Measurements from ENCODE around the gene DACH1.

DACH1 gene

DNA sequence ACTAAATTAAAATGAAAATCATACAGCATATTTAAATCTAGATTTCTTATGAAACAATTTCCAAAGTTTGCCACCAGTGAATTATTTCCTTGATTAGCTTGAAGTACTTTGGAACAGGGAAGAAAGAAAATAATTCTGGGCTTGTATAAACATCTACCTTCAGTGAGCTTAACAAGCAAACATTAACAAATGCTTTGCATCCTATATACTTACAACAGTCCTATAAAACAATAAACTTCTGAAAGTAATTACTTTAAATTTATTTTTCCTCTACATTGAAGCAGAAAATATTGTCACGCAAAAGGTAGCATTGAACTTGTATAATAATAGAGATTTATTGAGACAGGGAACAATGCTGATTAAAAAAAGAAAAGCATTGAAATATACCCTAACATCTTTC is 164.8 kb downstream of the DACH1 start:
- DNase-seq (ENCODE audit: low read depth) = no peak

DNA sequence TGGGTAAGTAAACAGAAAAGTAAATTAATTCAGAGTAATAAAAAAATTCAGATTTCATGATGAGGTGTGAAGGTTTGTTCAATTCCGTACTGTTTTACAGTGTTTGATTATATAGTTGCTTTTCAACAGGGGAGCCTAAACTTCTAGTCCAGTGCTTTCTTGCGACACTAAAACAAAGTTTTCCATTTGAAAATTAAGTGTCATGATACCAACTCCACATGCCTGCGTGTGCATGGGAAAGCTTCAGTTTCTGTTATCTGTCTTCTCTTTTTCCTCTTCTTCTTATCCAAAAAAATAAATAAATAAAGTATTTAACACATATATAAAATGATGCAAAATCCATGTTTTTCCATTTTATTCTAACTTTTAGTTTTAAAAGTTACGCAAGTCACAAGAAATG is 165.3 kb downstream of the DACH1 start:
- DNase-seq (ENCODE audit: low read depth) = no peak

GRCh38 chr13:71699342-71699741 is 167.7 kb downstream of the DACH1 start:
- DNase-seq (ENCODE audit: low read depth) = no peak

DNA sequence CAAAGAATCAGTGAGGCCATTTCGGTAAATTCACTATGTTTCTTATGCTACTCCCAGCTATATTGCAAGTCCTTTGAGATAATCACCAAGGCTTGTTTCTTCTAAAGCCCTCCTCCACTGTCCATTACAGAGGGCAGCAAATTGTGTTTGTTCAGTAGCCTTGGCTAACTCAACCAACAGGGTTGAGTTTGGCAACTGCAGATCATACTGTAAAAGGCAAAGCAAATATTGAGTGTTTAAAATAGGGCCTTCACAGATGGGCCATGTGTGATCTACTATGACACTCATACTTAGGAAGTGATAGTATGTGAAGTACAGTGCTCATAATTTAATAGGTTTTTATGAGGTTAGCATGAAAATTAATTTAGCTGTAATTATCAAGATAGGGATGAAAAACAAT is 171.3 kb downstream of the DACH1 start:
- no peak for DNase-seq (ENCODE audit: low read depth)

- no peak for DNase-seq (ENCODE audit: low read depth)
Observed at GRCh38 chr13:71685072-71685471, 181.9 kb downstream of the DACH1 start.

- DNase-seq (ENCODE audit: low read depth) = no peak
Observed at GRCh38 chr13:71681901-71682613, 184.9 kb downstream of the DACH1 start.

DNA sequence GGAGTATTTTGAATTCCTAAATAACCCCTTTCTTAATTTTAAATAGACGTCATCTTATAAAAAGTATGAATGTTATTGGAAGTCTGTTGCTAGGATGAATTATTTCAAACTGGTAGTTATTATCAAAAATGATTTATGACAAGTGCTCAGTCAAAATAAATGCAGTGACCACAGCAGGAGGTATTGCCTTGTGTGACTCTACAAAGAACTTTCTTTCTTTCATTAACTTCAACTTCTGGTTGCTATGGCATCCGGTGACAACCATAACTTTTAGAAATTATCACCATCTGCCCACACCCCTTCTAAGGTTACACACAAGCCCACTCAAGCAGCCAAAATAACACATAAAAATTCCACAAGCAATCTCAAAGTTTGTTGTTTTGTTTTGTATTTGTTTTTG is 189.9 kb downstream of the DACH1 start:
- DNase-seq (ENCODE audit: low read depth) = no peak

GRCh38 chr13:71672512-71672911 is 194.5 kb downstream of the DACH1 start:
- DNase-seq (ENCODE audit: low read depth) = no peak

DNA sequence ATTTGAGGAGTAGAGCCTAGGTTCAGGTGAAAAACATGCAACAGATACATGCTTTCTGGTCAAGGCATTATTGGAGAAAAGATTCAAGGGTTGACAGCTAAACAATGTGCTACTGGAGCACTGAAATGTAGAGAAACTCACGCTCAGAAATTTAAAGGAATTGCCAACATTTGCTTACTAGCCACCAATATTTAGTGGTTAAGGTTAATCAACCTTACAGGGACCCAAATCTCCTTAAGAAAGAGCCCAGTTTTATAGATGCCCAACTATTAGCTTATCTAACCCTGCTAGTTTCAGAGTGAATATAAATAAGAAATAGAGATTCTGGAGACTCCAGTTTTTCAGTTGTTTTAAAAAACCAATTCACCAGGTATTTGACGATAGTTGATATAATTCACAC is 203.6 kb downstream of the DACH1 start:
- DNase-seq (ENCODE audit: low read depth) = no peak

- DNase-seq (ENCODE audit: low read depth) = peak; percentile 58
Observed at GRCh38 chr13:71661921-71662320, 205.1 kb downstream of the DACH1 start.

GRCh38 chr13:71659404-71659803 is 207.6 kb downstream of the DACH1 start:
- no peak for DNase-seq (ENCODE audit: low read depth)

DNA sequence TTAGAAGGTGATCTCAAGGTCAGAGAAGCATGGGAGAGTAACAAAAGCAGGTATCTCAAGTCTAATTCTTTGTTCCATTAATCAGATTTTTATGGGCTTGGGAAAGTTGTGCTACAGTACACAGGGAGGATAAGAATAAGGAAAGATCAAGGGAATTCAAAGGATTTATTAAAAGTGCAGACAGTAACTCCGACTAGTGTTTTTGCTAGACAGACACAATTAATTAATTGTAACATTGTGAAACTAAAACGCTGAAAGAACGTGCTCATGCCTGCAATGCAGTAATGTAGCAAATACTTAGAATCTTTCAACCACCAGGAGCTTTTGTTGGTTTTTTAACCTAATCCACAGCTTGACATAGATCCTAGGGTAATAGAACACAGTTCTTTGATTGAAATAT is 221.5 kb downstream of the DACH1 start:
- DNase-seq (ENCODE audit: low read depth) = no peak

DNA sequence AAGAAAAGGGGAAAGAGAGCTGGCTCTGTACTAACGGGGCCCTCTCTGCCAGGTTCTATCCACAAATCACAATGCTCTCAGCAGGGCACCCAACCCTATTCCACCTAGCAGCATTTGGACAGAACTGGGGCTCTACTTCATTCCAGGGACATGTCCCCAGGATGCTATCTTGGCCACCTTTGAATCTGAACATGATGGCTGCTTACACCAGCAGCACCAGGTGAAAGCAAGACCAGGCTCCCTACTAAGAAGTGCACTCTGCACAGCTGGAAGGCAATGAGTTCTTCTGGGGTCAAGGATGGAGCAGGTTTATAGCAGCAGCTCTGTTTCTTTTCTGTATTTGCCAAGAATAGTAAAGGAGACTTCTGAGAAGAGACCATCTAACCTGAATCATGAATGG is 222.4 kb downstream of the DACH1 start:
- no peak for DNase-seq (ENCODE audit: low read depth)

- no peak for DNase-seq (ENCODE audit: low read depth)
Observed at GRCh38 chr13:71643448-71643860, 223.6 kb downstream of the DACH1 start.

- no peak for DNase-seq (ENCODE audit: low read depth)
Observed at GRCh38 chr13:71638751-71639150, 228.3 kb downstream of the DACH1 start.

GRCh38 chr13:71634602-71635443 is 232.2 kb downstream of the DACH1 start:
- no peak for DNase-seq (ENCODE audit: low read depth)

DNA sequence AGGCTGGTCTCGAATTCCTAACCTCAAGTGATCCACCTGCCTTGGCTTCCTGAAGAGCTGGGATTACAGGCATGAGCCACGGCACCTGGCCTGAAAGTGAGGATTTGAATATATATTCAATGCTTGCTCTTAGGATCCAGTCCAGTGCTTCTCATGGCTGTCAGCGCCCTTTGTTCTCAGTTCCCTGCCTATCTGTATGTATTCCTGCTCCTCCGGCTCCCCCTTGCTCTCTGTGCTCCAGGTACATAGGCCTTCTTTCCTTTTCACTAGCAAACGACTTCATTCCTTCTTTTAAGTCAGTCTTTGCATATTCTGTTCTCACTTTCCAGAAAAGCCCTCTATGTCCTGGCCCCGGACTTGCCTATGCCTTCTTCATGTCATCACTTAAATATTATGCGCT is 232.8 kb downstream of the DACH1 start:
- DNase-seq (ENCODE audit: low read depth) = no peak

DNA sequence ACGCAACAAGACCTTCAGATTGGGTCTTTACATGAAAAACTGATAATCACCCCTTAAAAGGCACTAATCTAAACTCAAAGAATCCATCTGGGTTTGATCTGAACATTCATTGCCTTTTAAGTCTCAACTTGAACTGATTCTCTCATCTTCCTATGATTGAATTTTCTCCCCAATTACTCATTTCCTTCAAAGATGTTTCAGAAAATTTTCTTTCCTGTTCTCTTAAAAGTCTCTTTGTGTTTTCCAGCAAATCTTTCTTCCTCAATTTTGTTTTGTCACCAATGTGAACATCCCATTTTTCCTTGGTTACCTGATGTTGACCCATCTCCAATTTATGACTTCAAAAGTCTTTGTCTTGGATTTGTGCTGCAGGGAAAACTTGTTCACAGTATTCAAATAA is 234.3 kb downstream of the DACH1 start:
- DNase-seq (ENCODE audit: low read depth) = no peak

- no peak for DNase-seq (ENCODE audit: low read depth)
Observed at GRCh38 chr13:71632206-71632605, 234.8 kb downstream of the DACH1 start.

DNA sequence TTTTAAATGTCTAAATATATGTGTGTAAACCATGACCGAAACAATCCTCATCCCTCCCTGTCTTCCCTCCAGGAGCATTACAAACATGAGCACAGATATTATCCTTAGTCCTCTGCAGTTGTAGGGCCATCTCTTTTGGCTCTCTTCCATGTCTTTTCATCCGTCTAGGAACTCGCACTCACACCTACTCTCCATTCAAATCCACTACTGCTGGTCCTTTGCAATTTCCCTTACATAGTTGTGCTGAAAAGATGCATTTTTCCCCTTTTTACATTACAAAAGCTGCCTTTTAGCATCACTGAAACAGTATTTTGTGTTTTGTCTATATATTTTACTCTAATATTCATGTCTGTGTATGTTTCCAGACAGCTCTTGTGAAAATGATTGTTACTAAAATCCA is 237.8 kb downstream of the DACH1 start:
- no peak for DNase-seq (ENCODE audit: low read depth)

- no peak for DNase-seq (ENCODE audit: low read depth)
Observed at GRCh38 chr13:71626421-71627117, 240.4 kb downstream of the DACH1 start.

DNA sequence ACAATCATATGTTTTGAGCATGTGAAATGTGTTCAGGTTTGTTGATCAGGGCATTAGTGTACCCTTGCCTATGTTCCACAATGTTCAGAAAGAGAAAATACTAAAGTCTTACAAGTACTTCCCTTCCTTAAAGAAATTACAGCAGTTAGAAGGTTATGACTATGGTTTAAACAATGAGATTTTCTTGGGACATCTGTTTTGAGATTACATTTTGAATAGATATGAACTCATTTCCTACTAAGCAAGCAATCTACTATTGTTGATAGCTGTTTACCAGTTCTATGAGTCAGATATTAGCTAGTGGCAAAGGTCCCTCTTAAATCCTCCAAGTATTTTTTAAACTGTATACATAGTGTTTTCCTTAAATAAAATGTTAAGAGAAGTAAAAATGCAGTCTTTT is 241.3 kb downstream of the DACH1 start:
- DNase-seq (ENCODE audit: low read depth) = peak; percentile 1

All from fibroblast of gingiva (primary cell).